Kidney epithelial cell (primary cell): ENCODE measurements around the gene LEPROT. TPM values are rescaled to one million over a fixed set of nuclear protein-coding genes. Genes with fewer than 3 reads are reported as not detected.

ENCODE experiments used
- DNase-seq: peaks from one replicate; pipeline ENCODE4 v3.0.0-alpha.2; 2010; ENCODE audit warnings: low read depth
- H3K27me3 ChIP-seq: 2 replicates; pipeline ENCODE4 v1.6.0; 2011; ENCODE audit warnings: low read length; ENCODE audit not compliant: control insufficient read depth, insufficient read depth
- H3K36me3 ChIP-seq: 2 replicates; pipeline ENCODE4 v1.5.1; 2011; ENCODE audit warnings: low read length; ENCODE audit not compliant: control insufficient read depth, insufficient read depth
- H3K4me3 ChIP-seq: 2 replicates; pipeline ENCODE4 v1.5.1; 2011; ENCODE audit warnings: low read depth, mild to moderate bottlenecking, control low read depth, low read length
- CTCF ChIP-seq: IDR thresholded peaks from 2 replicates; pipeline ENCODE4 v1.5.1; 2011; ENCODE audit warnings: mild to moderate bottlenecking, moderate library complexity, low read length, control low read depth, inconsistent platforms; ENCODE audit not compliant: insufficient read depth, poor library complexity, severe bottlenecking
- total RNA-seq: library from RNA; depleted of rRNA; stranded (reverse); fragments of >200 nt; gene quantifications from 2 replicates; pipeline ENCODE4 v1.2.3, GENCODE V29; 2015

LEPROT gene
- total RNA-seq, 1 donor from 2014 or later = 59.6 TPM

- no peak for DNase-seq
These were observed 24.4 kb upstream of the LEPROT start for GRCh38 chr1:65395887-65396612.

GRCh38 chr1:65398083-65398482 is 22.4 kb upstream of the LEPROT start:
- Histone ChIP-seq H3K4me3 (no peak overlapping the region), H3K27me3 (no peaks in the 10 kb centered on the region), H3K36me3 (no peaks in the 10 kb centered on the region)
- TF ChIP-seq CTCF = no peak
- DNase-seq = no peak

More at GRCh38 chr1:65395887-65396612, 24.4 kb upstream of the LEPROT start:
- H3K27me3 ChIP-seq = no peaks in the 10 kb centered on the region
- no peak overlapping the region for H3K4me3 ChIP-seq
- TF ChIP-seq CTCF = no peak
- no peaks in the 10 kb centered on the region for H3K36me3 ChIP-seq

GRCh38 chr1:65399003-65399402 is 21.5 kb upstream of the LEPROT start:
- DNase-seq = no peak
- H3K27me3 ChIP-seq = no peaks in the 10 kb centered on the region
- no peak for TF ChIP-seq CTCF
- no peaks in the 10 kb centered on the region for H3K36me3 ChIP-seq
- no peak overlapping the region for H3K4me3 ChIP-seq

- Histone ChIP-seq H3K4me3 (no peak overlapping the region), H3K27me3 (no peaks in the 10 kb centered on the region), H3K36me3 (no peaks in the 10 kb centered on the region)
- no peak for DNase-seq
- TF ChIP-seq CTCF = no peak
These were observed 18.9 kb upstream of the LEPROT start for GRCh38 chr1:65401612-65402011.

GRCh38 chr1:65404941-65405340 is 15.5 kb upstream of the LEPROT start:
- Histone ChIP-seq H3K27me3 (no peaks in the 10 kb centered on the region), H3K36me3 (no peaks in the 10 kb centered on the region), H3K4me3 (no peak overlapping the region)
- no peak for DNase-seq
- TF ChIP-seq CTCF = no peak

- no peaks in the 10 kb centered on the region for H3K36me3 ChIP-seq
- no peaks in the 10 kb centered on the region for H3K27me3 ChIP-seq
- DNase-seq = no peak
- H3K4me3 ChIP-seq = no peak overlapping the region
- no peak for TF ChIP-seq CTCF
These were observed 12.6 kb upstream of the LEPROT start for GRCh38 chr1:65407877-65408276.
